ENCODE results near the gene F10. TPM values are rescaled to one million over a fixed set of nuclear protein-coding genes. Genes with fewer than 3 reads are reported as not detected.

The F10 gene
- total and polyA plus RNA-seq, 12 donors = 4.4 to 81.8 (median 12.6) TPM

DNA sequence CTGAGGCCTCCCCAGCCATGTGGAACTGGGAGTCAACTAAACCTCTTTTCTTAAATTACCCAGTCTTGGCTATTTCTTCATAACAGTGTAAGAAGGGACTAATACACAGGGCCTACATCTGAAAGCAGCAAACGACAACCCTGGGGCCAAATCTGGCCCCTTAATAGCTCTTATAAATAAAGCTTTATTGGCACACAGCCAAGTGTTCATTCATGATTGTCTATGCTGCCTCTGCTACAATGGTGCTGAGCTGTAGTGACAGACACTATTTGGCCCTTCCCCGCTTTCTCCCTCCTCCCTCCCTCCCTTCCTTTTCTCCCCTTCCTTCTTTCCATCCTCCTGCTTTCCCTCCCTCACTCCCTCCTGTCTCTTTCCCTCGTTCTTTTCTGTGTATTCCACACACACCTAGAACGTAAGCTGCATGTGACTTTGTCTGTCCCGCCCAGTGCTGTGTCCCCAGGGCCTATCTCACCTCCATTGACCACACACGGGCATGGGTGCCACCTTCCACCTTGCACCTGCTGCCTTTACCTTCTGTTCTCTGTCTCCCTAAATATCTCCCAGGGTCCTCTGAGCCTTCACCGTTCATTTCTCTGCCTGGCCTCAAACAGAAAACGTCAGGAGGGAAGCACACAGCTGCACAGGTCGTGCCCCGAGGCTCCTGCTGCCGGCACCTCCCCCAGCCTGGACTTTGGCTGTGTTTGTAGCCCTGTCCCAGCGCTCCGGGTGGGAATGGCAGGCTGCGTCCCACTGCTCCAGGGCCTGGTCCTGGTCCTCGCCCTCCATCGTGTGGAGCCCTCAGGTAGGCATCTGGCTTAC is 35.5 kb downstream of the F10 start, which contains the start of gene PROZ:
Gene PROZ (plus strand): TSS at position 720 of the 819 bp plus-strand sequence. CDS start 13 bp downstream, at position 733.
- no peaks in the 10 kb centered on the region for H3K9me3 ChIP-seq (replicated peaks in 1 of 3)
- WGBS, 4 donors = 57 to 73% (median 66%) methylated on average over 16 of the region's 16 CpGs
- peaks cover 4 to 10% of the 10 kb centered on the region in 2 donors for H3K4me1 ChIP-seq (replicated peaks in 1 of 2)
- H3K4me3 ChIP-seq = no peak within 1 kb of the TSS
- no peak for TF ChIP-seq POLR2A (IDR thresholded peaks at IDR 0.05)
- TF ChIP-seq, protein P1, sequence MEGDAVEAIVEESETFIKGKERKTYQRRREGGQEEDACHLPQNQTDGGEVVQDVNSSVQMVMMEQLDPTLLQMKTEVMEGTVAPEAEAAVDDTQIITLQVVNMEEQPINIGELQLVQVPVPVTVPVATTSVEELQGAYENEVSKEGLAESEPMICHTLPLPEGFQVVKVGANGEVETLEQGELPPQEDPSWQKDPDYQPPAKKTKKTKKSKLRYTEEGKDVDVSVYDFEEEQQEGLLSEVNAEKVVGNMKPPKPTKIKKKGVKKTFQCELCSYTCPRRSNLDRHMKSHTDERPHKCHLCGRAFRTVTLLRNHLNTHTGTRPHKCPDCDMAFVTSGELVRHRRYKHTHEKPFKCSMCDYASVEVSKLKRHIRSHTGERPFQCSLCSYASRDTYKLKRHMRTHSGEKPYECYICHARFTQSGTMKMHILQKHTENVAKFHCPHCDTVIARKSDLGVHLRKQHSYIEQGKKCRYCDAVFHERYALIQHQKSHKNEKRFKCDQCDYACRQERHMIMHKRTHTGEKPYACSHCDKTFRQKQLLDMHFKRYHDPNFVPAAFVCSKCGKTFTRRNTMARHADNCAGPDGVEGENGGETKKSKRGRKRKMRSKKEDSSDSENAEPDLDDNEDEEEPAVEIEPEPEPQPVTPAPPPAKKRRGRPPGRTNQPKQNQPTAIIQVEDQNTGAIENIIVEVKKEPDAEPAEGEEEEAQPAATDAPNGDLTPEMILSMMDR (IDR thresholded peaks at IDR 0.05) = no peak
- H3K27ac ChIP-seq = no peak within 1 kb of the TSS
- no peaks in the 10 kb centered on the region for H3K27me3 ChIP-seq
- peak in 1 of 7 donors; percentile 43 for DNase-seq
- H3K36me3 ChIP-seq (replicated peaks in 1 of 2) = no peaks in the 10 kb centered on the region
- intact Hi-C loops (cut with DNase I) = no loop called here

DNA sequence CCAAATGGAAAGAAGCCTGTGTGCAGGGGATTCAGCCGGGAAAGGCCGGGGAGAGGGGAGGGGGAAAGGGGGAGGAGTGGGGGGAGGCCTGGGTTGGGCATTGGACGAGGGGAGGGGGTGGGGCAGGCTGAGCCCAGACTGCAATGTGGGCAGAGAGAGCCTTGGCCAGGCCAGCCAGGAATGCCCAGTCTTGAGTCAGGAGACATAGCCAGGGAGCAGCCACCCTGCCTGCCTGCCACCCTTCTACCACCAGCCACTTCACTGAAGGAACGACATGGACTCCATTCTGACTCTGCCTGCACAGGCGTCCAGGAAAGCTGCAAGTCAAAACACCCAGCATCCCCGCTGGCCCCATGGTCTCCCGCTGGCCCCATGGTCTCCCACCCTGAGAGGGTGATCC is 36.3 kb downstream of the F10 start:
- Histone ChIP-seq H3K27ac (no peak overlapping the region), H3K36me3 (replicated peaks in 1 of 2) (no peaks in the 10 kb centered on the region), H3K27me3 (no peaks in the 10 kb centered on the region), H3K4me3 (no peak overlapping the region), H3K9me3 (replicated peaks in 1 of 3) (no peaks in the 10 kb centered on the region), H3K4me1 (replicated peaks in 1 of 2) (peaks cover 0 to 4% of the 10 kb centered on the region in 2 donors)
- TF ChIP-seq, protein P1 (IDR thresholded peaks at IDR 0.05) = no peak
- no peak for TF ChIP-seq POLR2A (IDR thresholded peaks at IDR 0.05)
- peak in 1 of 7 donors; percentile 47 for DNase-seq
- WGBS, 4 donors = 59 to 80% (median 76%) methylated on average over 3 to 7 of the region's 7 CpGs
- intact Hi-C loops (cut with DNase I) = no loop called here

DNA sequence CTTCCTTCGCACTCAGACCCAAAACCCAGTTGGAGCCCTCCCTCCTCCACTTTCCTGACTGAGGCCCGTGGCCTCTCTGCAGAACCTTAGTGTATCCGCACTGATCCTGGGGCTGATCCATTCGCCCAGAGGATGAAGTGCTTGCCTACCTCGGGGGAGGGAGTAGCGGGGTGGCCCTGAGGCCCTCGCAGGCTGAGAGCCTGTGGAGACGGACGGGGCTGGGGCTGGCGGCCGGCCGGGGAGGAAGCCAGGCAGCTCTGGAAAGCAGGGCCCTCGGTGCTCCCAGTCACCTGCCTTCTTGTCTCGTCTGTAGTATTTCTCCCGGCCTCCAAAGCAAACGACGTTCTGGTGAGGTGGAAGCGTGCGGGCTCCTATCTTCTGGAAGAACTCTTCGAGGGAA is 37.1 kb downstream of the F10 start:
- Histone ChIP-seq H3K27me3 (no peaks in the 10 kb centered on the region), H3K27ac (no peak overlapping the region), H3K4me1 (replicated peaks in 1 of 2) (peaks cover 0 to under 1% of the 10 kb centered on the region in 2 donors), H3K9me3 (replicated peaks in 1 of 3) (no peaks in the 10 kb centered on the region), H3K36me3 (replicated peaks in 1 of 2) (no peaks in the 10 kb centered on the region), H3K4me3 (no peak overlapping the region)
- 83 to 92% (median 87%) methylated on average over 17 to 20 of the region's 20 CpGs for WGBS, 4 donors
- peak in 1 of 7 donors; percentile 37 for DNase-seq
- TF ChIP-seq, protein P1 (IDR thresholded peaks at IDR 0.05) = no peak
- TF ChIP-seq POLR2A (IDR thresholded peaks at IDR 0.05) = no peak
- intact Hi-C loops (cut with DNase I) = no loop called here

GRCh38 chr13:113160983-113161382 is 38.4 kb downstream of the F10 start:
- Histone ChIP-seq H3K27me3 (no peaks in the 10 kb centered on the region), H3K36me3 (replicated peaks in 1 of 2) (no peaks in the 10 kb centered on the region), H3K4me1 (replicated peaks in 1 of 2) (no peaks in the 10 kb centered on the region), H3K27ac (no peak overlapping the region), H3K9me3 (replicated peaks in 1 of 3) (no peaks in the 10 kb centered on the region), H3K4me3 (no peak overlapping the region)
- DNase-seq = no peak
- WGBS, 4 donors = 67 to 78% (median 76%) methylated on average over 8 to 12 of the region's 12 CpGs
- intact Hi-C loops (cut with DNase I) = no loop called here
- TF ChIP-seq POLR2A (IDR thresholded peaks at IDR 0.05) = no peak
- TF ChIP-seq, protein P1 (IDR thresholded peaks at IDR 0.05) = no peak
